EH (cell line): ENCODE data around the gene LCN15.
A peak's percentile ranks its signal among the peaks of the same experiment; 100 is the strongest.

Experiments used
- DNase-seq: peaks from one replicate; pipeline ENCODE4 v3.0.0-alpha.2; 2015; ENCODE audit warnings: low read depth

The LCN15 gene

GRCh38 chr9:136740971-136741882 lies 23.1 kb downstream of the LCN15 start:
- DNase-seq, result peak; percentile 34

GRCh38 chr9:136740491-136740890 lies 23.8 kb downstream of the LCN15 start:
- no peak for DNase-seq

- DNase-seq, result no peak
These were observed 24.2 kb downstream of the LCN15 start for GRCh38 chr9:136740069-136740468.

- no peak for DNase-seq
These were observed 24.8 kb downstream of the LCN15 start for GRCh38 chr9:136739509-136739908.

GRCh38 chr9:136738960-136739359 lies 25.4 kb downstream of the LCN15 start:
- DNase-seq, result no peak

- no peak for DNase-seq
These were observed 28.4 kb downstream of the LCN15 start for GRCh38 chr9:136735812-136736480.

- no peak for DNase-seq
These were observed 29.4 kb downstream of the LCN15 start for GRCh38 chr9:136734837-136735496.

- DNase-seq, result no peak
These were observed 30.7 kb downstream of the LCN15 start for GRCh38 chr9:136733611-136734010.

GRCh38 chr9:136732444-136733178 lies 31.7 kb downstream of the LCN15 start:
- no peak for DNase-seq

GRCh38 chr9:136729926-136730325 lies 34.4 kb downstream of the LCN15 start:
- no peak for DNase-seq

GRCh38 chr9:136729144-136729543 lies 35.2 kb downstream of the LCN15 start:
- DNase-seq, result peak; percentile 38

GRCh38 chr9:136728548-136729123 lies 35.7 kb downstream of the LCN15 start:
- peak; percentile 64 for DNase-seq

GRCh38 chr9:136728080-136728547 lies 36.2 kb downstream of the LCN15 start:
- peak; percentile 86 for DNase-seq

- DNase-seq, result peak; percentile 59
These were observed 37.6 kb downstream of the LCN15 start for GRCh38 chr9:136726631-136727191.

- peak; percentile 25 for DNase-seq
These were observed 38.2 kb downstream of the LCN15 start for GRCh38 chr9:136726118-136726517.

- peak; percentile 77 for DNase-seq
These were observed 38.7 kb downstream of the LCN15 start for GRCh38 chr9:136725612-136726011.

- no peak for DNase-seq
These were observed 39.5 kb downstream of the LCN15 start for GRCh38 chr9:136724772-136725171.

- DNase-seq, result no peak
These were observed 40.3 kb downstream of the LCN15 start for GRCh38 chr9:136723989-136724388.

GRCh38 chr9:136723362-136723976 lies 40.8 kb downstream of the LCN15 start:
- DNase-seq, result peak; percentile 9

GRCh38 chr9:136722969-136723356 lies 41.4 kb downstream of the LCN15 start:
- peak; percentile 11 for DNase-seq
